Osteocyte (in vitro differentiated cells): ENCODE measurements around the gene GATAD1. TPM values are rescaled to one million over a fixed set of nuclear protein-coding genes. Genes with fewer than 3 reads are reported as not detected.
"Not testable (repeated sequence)": the region's sequence is repeated elsewhere in the genome, so short reads cannot be mapped to it uniquely, and the experiment has no call there.

Experiments used
- DNase-seq: peaks from one replicate; pipeline ENCODE4 v3.0.0; 2021; ENCODE audit warnings: mixed read lengths; ENCODE audit not compliant: unreplicated experiment; ENCODE audit errors: extremely low spot score
- H3K27ac Mint-ChIP-seq: one replicate; pipeline ENCODE4 v1.8.0; 2021; ENCODE audit warnings: mild to moderate bottlenecking, mixed read lengths; ENCODE audit not compliant: unreplicated experiment
- H3K27me3 Mint-ChIP-seq: one replicate; pipeline ENCODE4 v1.8.0; 2021; ENCODE audit warnings: mixed read lengths; ENCODE audit not compliant: unreplicated experiment
- H3K36me3 Mint-ChIP-seq: one replicate; pipeline ENCODE4 v1.8.0; 2021; ENCODE audit warnings: mixed read lengths; ENCODE audit not compliant: unreplicated experiment
- H3K4me1 Mint-ChIP-seq: one replicate; pipeline ENCODE4 v1.8.0; 2021; ENCODE audit warnings: mixed read lengths; ENCODE audit not compliant: unreplicated experiment
- H3K4me3 Mint-ChIP-seq: one replicate; pipeline ENCODE4 v1.8.0; 2021; ENCODE audit warnings: mild to moderate bottlenecking, moderate library complexity, mixed read lengths; ENCODE audit not compliant: unreplicated experiment
- H3K9me3 Mint-ChIP-seq: one replicate; pipeline ENCODE4 v1.8.0; 2021; ENCODE audit warnings: mixed read lengths; ENCODE audit not compliant: unreplicated experiment
- total RNA-seq: library from RNA; stranded (reverse); gene quantifications from 2 replicates; pipeline ENCODE4 v1.2.1, GENCODE V29; 2021
- TF ChIP-seq, protein P1 (sequence below): fragments of 200-600 bp; sonication (generic); IDR thresholded peaks from 2 replicates; pipeline ENCODE4 v1.5.0; 2021; ENCODE audit warnings: antibody characterized with exemption, mild to moderate bottlenecking, moderate library complexity

GATAD1 gene
- total RNA-seq, 1 donor from 2014 or later, result 42.8 TPM

GRCh38 chr7:92403760-92404074 is 43.6 kb upstream of the GATAD1 start:
- H3K27ac Mint-ChIP-seq, result no peak overlapping the region
- DNase-seq, result no peak
- H3K4me1 Mint-ChIP-seq, result no peaks in the 10 kb centered on the region
- TF ChIP-seq, protein P1, sequence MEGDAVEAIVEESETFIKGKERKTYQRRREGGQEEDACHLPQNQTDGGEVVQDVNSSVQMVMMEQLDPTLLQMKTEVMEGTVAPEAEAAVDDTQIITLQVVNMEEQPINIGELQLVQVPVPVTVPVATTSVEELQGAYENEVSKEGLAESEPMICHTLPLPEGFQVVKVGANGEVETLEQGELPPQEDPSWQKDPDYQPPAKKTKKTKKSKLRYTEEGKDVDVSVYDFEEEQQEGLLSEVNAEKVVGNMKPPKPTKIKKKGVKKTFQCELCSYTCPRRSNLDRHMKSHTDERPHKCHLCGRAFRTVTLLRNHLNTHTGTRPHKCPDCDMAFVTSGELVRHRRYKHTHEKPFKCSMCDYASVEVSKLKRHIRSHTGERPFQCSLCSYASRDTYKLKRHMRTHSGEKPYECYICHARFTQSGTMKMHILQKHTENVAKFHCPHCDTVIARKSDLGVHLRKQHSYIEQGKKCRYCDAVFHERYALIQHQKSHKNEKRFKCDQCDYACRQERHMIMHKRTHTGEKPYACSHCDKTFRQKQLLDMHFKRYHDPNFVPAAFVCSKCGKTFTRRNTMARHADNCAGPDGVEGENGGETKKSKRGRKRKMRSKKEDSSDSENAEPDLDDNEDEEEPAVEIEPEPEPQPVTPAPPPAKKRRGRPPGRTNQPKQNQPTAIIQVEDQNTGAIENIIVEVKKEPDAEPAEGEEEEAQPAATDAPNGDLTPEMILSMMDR, result no peak
- H3K4me3 Mint-ChIP-seq, result no peak overlapping the region
- peaks cover 10% of the 10 kb centered on the region for H3K36me3 Mint-ChIP-seq
- no peaks in the 10 kb centered on the region for H3K27me3 Mint-ChIP-seq
- H3K9me3 Mint-ChIP-seq, result no peaks in the 10 kb centered on the region

DNA sequence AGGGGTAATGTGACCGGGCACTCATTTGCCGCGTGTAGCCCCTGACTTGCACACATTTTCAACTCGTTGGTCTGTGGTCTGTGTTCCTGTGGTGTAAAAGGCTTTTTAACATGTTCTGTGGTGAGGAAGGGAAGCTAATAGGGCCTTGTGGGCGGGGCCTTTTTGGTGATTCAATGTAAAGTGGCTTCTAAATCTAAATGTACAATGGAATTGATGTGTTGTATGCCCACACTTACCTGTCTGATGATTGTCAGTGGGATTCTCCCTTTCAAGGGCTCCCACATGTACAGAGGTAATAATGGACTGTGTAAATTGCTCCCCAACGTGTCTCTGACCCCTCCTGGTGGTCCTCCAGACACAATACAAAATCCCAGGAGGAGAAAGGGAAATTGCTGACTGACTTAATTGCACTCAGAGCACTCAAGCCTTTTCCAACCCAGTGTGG is 43.1 kb upstream of the GATAD1 start:
- H3K27me3 Mint-ChIP-seq, result no peaks in the 10 kb centered on the region
- TF ChIP-seq, protein P1, result no peak
- H3K4me3 Mint-ChIP-seq, result no peak overlapping the region
- no peaks in the 10 kb centered on the region for H3K9me3 Mint-ChIP-seq
- H3K36me3 Mint-ChIP-seq, result peaks cover 8% of the 10 kb centered on the region
- H3K27ac Mint-ChIP-seq, result no peak overlapping the region
- H3K4me1 Mint-ChIP-seq, result no peaks in the 10 kb centered on the region
- DNase-seq, result no peak

DNA sequence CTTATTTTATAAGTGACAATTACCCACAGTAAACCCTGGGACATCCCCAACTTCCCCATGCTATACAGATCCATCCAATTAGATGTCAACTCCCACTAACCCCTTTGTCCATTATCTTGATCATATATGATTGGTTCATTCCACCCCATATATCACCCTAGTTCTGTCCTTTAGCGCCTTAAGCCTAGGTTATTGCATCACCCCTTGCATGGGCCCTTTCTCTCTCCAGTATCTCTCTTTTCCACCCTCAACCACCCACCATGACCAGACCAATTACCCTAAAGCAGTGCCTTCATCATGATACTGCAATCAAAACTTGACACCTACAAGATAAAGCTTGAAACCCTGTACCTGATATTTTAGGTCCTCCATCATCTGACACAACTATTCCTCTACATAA is 37.9 kb upstream of the GATAD1 start:
- peaks cover 6% of the 10 kb centered on the region for H3K9me3 Mint-ChIP-seq
- H3K36me3 Mint-ChIP-seq, result peaks cover 2% of the 10 kb centered on the region
- H3K4me1 Mint-ChIP-seq, result no peaks in the 10 kb centered on the region
- no peak for DNase-seq
- H3K4me3 Mint-ChIP-seq, result no peak overlapping the region
- no peak overlapping the region for H3K27ac Mint-ChIP-seq
- TF ChIP-seq, protein P1, result no peak
- peaks cover 17% of the 10 kb centered on the region for H3K27me3 Mint-ChIP-seq

DNA sequence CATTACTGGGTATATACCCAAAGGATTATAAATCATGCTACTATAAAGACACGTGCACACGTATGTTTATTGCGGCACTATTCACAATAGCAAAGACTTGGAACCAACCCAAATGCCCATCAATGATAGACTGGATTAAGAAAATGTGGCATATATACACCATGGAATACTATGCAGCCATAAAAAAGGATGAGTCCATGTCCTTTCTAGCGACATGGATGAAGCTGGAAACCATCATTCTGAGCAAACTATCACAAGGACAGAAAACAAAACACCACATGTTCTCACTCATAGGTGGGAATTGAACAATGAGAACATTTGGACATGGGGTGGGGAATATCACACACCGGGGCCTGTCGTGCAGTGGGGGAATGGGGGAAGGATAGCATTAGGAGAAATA is 37.1 kb upstream of the GATAD1 start:
- H3K4me3 Mint-ChIP-seq, H3K4me1 Mint-ChIP-seq, H3K27ac Mint-ChIP-seq, DNase-seq, H3K36me3 Mint-ChIP-seq, H3K9me3 Mint-ChIP-seq: not testable (repeated sequence)
- H3K27me3 Mint-ChIP-seq, result peaks cover 23% of the 10 kb centered on the region

GRCh38 chr7:92412745-92413144 is 34.5 kb upstream of the GATAD1 start:
- H3K27me3 Mint-ChIP-seq, result peaks cover 30% of the 10 kb centered on the region

More at GRCh38 chr7:92412745-92413144, 34.5 kb upstream of the GATAD1 start:
- Mint-ChIP-seq H3K4me3 (no peak overlapping the region), H3K27ac (no peak overlapping the region), H3K4me1 (no peaks in the 10 kb centered on the region), H3K36me3 (no peaks in the 10 kb centered on the region), H3K9me3 (peaks cover 6% of the 10 kb centered on the region)
- no peak for DNase-seq
- TF ChIP-seq, protein P1, result no peak
